Liver (tissue), 9 donors: ENCODE data around the gene ARHGEF19. TPM values are rescaled to one million over a fixed set of nuclear protein-coding genes. Genes with fewer than 3 reads are reported as not detected.

Source experiments
- DNase-seq: peaks from one replicate; pipeline ENCODE4 v3.0.0-alpha.2; 2017; ENCODE audit warnings: low spot score
- H3K27ac ChIP-seq, 2 donors: one replicate each; pipeline ENCODE4 v1.7.0; 2013; ENCODE audit warnings: inconsistent platforms in 2 of 2, low read length in 2 of 2, control low read depth in 1 of 2, low read depth in 1 of 2, mild to moderate bottlenecking in 1 of 2
- H3K27me3 ChIP-seq, 4 donors: one replicate each; pipeline versions ENCODE4 v1.6.1 to v1.7.0; 2013; ENCODE audit warnings: low read length in 3 of 4, inconsistent platforms in 1 of 4, mild to moderate bottlenecking in 1 of 4, moderate library complexity in 1 of 4; ENCODE audit not compliant: control insufficient read depth in 4 of 4, insufficient read depth in 4 of 4
- H3K36me3 ChIP-seq, 4 donors: one replicate each; pipeline versions ENCODE4 v1.6.1 to v1.7.0; 2013; ENCODE audit warnings: low read length in 3 of 4, mild to moderate bottlenecking in 3 of 4, low read depth in 1 of 4, moderate library complexity in 1 of 4; ENCODE audit not compliant: control insufficient read depth in 4 of 4, insufficient read depth in 3 of 4
- H3K4me1 ChIP-seq, 4 donors: one replicate each; pipeline versions ENCODE4 v1.6.1 to v1.7.0; 2013; ENCODE audit warnings: low read length in 3 of 4, mild to moderate bottlenecking in 3 of 4, moderate library complexity in 1 of 4; ENCODE audit not compliant: control insufficient read depth in 4 of 4, insufficient read depth in 4 of 4
- H3K4me3 ChIP-seq, 3 donors: one replicate each; pipeline versions ENCODE4 v1.6.1 to v1.7.0; 2013; ENCODE audit warnings: low read length in 3 of 3, control low read depth in 1 of 3, low read depth in 1 of 3, mild to moderate bottlenecking in 1 of 3
- H3K9ac ChIP-seq, 2 donors: one replicate each; pipeline ENCODE4 v1.7.0; 2013; ENCODE audit warnings: low read length in 2 of 2, mild to moderate bottlenecking in 2 of 2, moderate library complexity in 2 of 2, control low read depth in 1 of 2, low read depth in 1 of 2
- H3K9me3 ChIP-seq, 4 donors: one replicate each; pipeline versions ENCODE4 v1.6.1 to v1.7.0; 2013; ENCODE audit warnings: low read length in 3 of 4; ENCODE audit not compliant: control insufficient read depth in 4 of 4
- EGR1 ChIP-seq, 2 donors: IDR thresholded peaks; 2 replicates each; pipeline ENCODE4 v1.6.1; 2016 to 2018; ENCODE audit warnings: antibody characterized with exemption in 2 of 2, low read depth in 2 of 2
- FOXA1 ChIP-seq: IDR thresholded peaks from 2 replicates; pipeline ENCODE4 v1.6.1; 2016; ENCODE audit warnings: antibody characterized with exemption
- FOXA2 ChIP-seq: IDR thresholded peaks from 2 replicates; pipeline ENCODE4 v1.6.1; 2016; ENCODE audit warnings: antibody characterized with exemption
- GABPA ChIP-seq, 2 donors: IDR thresholded peaks in 1 of 2; conservative IDR thresholded peaks in 1 of 2; 2 replicates each; pipeline ENCODE4 v1.6.1; 2016; ENCODE audit warnings: antibody characterized with exemption in 2 of 2, mild to moderate bottlenecking in 1 of 2, moderate library complexity in 1 of 2
- HNF4A ChIP-seq, 2 donors: conservative IDR thresholded peaks; 2 replicates each; pipeline ENCODE4 v1.6.1; 2016; ENCODE audit warnings: antibody characterized with exemption in 2 of 2, mild to moderate bottlenecking in 2 of 2
- JUND ChIP-seq, 2 donors: IDR thresholded peaks; 2 replicates each; pipeline ENCODE4 v1.6.1; 2016; ENCODE audit warnings: antibody characterized with exemption in 2 of 2
- NR2F2 ChIP-seq: IDR thresholded peaks from 2 replicates; pipeline ENCODE4 v1.6.1; 2016; ENCODE audit warnings: antibody characterized with exemption
- RAD21 ChIP-seq, 2 donors: IDR thresholded peaks; 2 replicates each; pipeline ENCODE4 v1.6.1; 2016; ENCODE audit warnings: antibody characterized with exemption in 2 of 2, mild to moderate bottlenecking in 2 of 2
- TAF1 ChIP-seq: conservative IDR thresholded peaks from 2 replicates; pipeline ENCODE4 v1.6.1; 2016; ENCODE audit warnings: antibody characterized with exemption, mild to moderate bottlenecking
- YY1 ChIP-seq: IDR thresholded peaks from 2 replicates; pipeline ENCODE4 v1.6.1; 2016; ENCODE audit warnings: antibody characterized with exemption, mild to moderate bottlenecking
- ZBTB33 ChIP-seq: IDR thresholded peaks from 2 replicates; pipeline ENCODE4 v1.6.1; 2016; ENCODE audit warnings: antibody characterized with exemption
- WGBS: extraction: QIAGEN DNeasy Blood & Tissue Kit; methylation state at CpG from one replicate; pipeline ENCODE4 v1.1.7; 2013; 5-methylcytosine and 5-hydroxymethylcytosine counted together
- polyA plus RNA-seq, 2 donors: library from polyadenylated mRNA; stranded (reverse) in 1 of 2; unstranded in 1 of 2; fragments of 200-250 nt in 1 of 2; fragments of >200 nt in 1 of 2; fragmentation: Nextera tagmentation in 1 of 2; extraction: Ambion mirVana in 1 of 2; gene quantifications; one replicate each; pipeline versions ENCODE4 v1.2.1 to v1.2.3, GENCODE V29; 2013 to 2015
- total RNA-seq, 2 donors: library from RNA; depleted of rRNA; stranded (reverse); fragments of >200 nt; gene quantifications; one replicate each; pipeline ENCODE4 v1.2.3, GENCODE V29; 2014
- TF ChIP-seq, protein P1 (sequence below): IDR thresholded peaks from 2 replicates; pipeline ENCODE4 v1.6.1; 2016; ENCODE audit warnings: antibody characterized with exemption
- TF ChIP-seq, protein P2 (sequence below): IDR thresholded peaks from 2 replicates; pipeline ENCODE4 v1.6.1; 2016; ENCODE audit warnings: antibody characterized with exemption, mild to moderate bottlenecking
- donor health status: healthy.
- donor health status: healthy.
- donor health status: healthy.
- donor health status: healthy.
- donor health status: healthy.

ARHGEF19 gene
- total and polyA plus RNA-seq, 4 donors: 0.79 to 3.2 (median 2.5) TPM

DNA sequence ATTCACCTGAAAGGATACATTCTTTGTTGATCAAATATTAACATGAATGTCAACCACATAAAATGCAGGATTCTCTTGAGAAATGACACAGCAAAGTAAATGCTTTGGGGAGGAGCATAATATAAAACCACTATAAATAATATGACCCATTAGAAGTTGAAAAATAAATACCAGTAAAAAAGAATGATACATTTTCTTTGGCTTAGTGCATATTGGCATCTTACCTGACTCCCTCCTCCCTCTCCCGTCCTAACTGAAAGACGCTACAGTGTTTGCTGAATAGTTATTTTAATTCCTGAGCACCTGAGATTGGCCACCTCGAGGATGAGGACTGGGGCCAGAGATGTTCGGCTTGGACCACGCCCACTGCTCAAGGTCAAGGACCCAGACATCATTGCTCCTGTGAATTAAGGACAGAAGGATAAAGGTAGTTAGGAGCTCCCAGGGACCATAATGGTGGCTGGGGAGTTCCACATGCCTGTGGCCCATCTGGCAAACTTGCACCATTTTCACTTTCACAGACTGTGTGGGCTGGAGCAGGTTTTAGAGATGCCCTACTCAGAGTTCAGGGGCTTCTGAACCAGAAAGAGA lies 41.0 kb upstream of the ARHGEF19 start:
- no peak overlapping the region for H3K9ac ChIP-seq
- no peak overlapping the region for H3K4me3 ChIP-seq
- WGBS: 89% methylated on average over 5 of the region's 5 CpGs
- H3K36me3 ChIP-seq: peaks cover 2 to 15% (median 14%) of the 10 kb centered on the region in 4 donors
- peaks cover 4 to 38% (median 34%) of the 10 kb centered on the region in 4 donors for H3K4me1 ChIP-seq
- TF ChIP-seq, protein P1, sequence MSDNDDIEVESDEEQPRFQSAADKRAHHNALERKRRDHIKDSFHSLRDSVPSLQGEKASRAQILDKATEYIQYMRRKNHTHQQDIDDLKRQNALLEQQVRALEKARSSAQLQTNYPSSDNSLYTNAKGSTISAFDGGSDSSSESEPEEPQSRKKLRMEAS: no peak
- TF ChIP-seq TAF1: no peak
- TF ChIP-seq HNF4A (conservative IDR thresholded peaks at IDR 0.05): no peak
- TF ChIP-seq RAD21 (IDR thresholded peaks at IDR 0.05): no peak
- no peak for TF ChIP-seq EGR1 (IDR thresholded peaks at IDR 0.05; ENCODE audit: low read depth in 2 of 2)
- no peak for TF ChIP-seq FOXA1
- TF ChIP-seq, protein P2, sequence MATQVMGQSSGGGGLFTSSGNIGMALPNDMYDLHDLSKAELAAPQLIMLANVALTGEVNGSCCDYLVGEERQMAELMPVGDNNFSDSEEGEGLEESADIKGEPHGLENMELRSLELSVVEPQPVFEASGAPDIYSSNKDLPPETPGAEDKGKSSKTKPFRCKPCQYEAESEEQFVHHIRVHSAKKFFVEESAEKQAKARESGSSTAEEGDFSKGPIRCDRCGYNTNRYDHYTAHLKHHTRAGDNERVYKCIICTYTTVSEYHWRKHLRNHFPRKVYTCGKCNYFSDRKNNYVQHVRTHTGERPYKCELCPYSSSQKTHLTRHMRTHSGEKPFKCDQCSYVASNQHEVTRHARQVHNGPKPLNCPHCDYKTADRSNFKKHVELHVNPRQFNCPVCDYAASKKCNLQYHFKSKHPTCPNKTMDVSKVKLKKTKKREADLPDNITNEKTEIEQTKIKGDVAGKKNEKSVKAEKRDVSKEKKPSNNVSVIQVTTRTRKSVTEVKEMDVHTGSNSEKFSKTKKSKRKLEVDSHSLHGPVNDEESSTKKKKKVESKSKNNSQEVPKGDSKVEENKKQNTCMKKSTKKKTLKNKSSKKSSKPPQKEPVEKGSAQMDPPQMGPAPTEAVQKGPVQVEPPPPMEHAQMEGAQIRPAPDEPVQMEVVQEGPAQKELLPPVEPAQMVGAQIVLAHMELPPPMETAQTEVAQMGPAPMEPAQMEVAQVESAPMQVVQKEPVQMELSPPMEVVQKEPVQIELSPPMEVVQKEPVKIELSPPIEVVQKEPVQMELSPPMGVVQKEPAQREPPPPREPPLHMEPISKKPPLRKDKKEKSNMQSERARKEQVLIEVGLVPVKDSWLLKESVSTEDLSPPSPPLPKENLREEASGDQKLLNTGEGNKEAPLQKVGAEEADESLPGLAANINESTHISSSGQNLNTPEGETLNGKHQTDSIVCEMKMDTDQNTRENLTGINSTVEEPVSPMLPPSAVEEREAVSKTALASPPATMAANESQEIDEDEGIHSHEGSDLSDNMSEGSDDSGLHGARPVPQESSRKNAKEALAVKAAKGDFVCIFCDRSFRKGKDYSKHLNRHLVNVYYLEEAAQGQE: no peak
- DNase-seq: no peak
- no peaks in the 10 kb centered on the region for H3K27me3 ChIP-seq
- no peak overlapping the region for H3K27ac ChIP-seq
- no peaks in the 10 kb centered on the region for H3K9me3 ChIP-seq

DNA sequence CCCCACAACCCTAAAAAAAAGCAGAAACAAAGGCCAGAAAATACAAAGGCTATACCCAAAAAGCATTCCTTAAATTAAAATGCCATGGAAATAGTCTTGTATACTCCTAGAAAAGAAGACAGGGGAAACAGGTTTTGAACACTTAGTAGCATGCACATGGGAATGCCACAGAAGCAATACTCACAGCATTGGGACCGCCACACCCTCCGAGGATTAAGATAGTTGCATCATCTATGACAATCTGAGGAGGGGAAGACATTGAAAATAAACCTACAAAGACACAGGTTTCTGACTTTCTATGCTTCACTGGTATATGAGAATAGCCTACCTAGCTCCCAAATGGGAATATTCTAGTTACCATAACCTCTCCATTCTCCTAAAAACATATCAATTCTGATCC lies 40.5 kb upstream of the ARHGEF19 start:
- no peaks in the 10 kb centered on the region for H3K27me3 ChIP-seq
- TF ChIP-seq YY1 (no peak), HNF4A (conservative IDR thresholded peaks at IDR 0.05) (no peak), FOXA2 (no peak), EGR1 (IDR thresholded peaks at IDR 0.05; ENCODE audit: low read depth in 2 of 2) (no peak), GABPA (IDR thresholded peaks at IDR 0.05 in 1 of 2, conservative IDR thresholded peaks at IDR 0.05 in 1 of 2) (no peak), TAF1 (no peak), NR2F2 (no peak), ZBTB33 (no peak), JUND (IDR thresholded peaks at IDR 0.05) (no peak)
- TF ChIP-seq, protein P2: no peak
- TF ChIP-seq, protein P1: no peak
- H3K4me3 ChIP-seq: no peak overlapping the region
- 94% methylated on average over 2 of the region's 2 CpGs for WGBS
- no peak for DNase-seq
- peaks cover 2 to 15% (median 14%) of the 10 kb centered on the region in 4 donors for H3K36me3 ChIP-seq
- no peak overlapping the region for H3K27ac ChIP-seq
- H3K9me3 ChIP-seq: no peaks in the 10 kb centered on the region
- H3K9ac ChIP-seq: no peak overlapping the region
- H3K4me1 ChIP-seq: peaks cover 5 to 43% (median 40%) of the 10 kb centered on the region in 4 donors
